Stimulated activated naive B cell treated with anti-CD40 and anti-IgM and Interleukin-4, amounts not matched to agents 10 μg/mL and 1 μg/mL and 100 μg/mL, for 72 hours (primary cell): ENCODE measurements around the gene CHORDC1.
"Not testable (repeated sequence)": the region's sequence is repeated elsewhere in the genome, so short reads cannot be mapped to it uniquely, and the experiment has no call there.

Source experiments
- ATAC-seq, 2 donors: fragments of 150-1000 bp; cut with Tn5 transposase; replicated peaks; 2 replicates each; pipeline ENCODE4 v1.10.0; 2021; ENCODE audit warnings: moderate library complexity in 1 of 2
- DNase-seq: peaks from one replicate; pipeline ENCODE4 v3.0.0; 2021
- H3K27ac Mint-ChIP-seq: one replicate; pipeline ENCODE4 v1.8.0; 2022; ENCODE audit warnings: mild to moderate bottlenecking, mixed read lengths
- H3K27me3 Mint-ChIP-seq, 2 donors: one replicate each; pipeline ENCODE4 v1.8.0; 2022; ENCODE audit warnings: mixed read lengths in 2 of 2
- H3K36me3 Mint-ChIP-seq, 2 donors: one replicate each; pipeline ENCODE4 v1.8.0; 2022; ENCODE audit warnings: mixed read lengths in 2 of 2, mild to moderate bottlenecking in 1 of 2
- H3K4me1 Mint-ChIP-seq, 2 donors: one replicate each; pipeline ENCODE4 v1.8.0; 2022; ENCODE audit warnings: mixed read lengths in 2 of 2, mild to moderate bottlenecking in 1 of 2
- H3K4me3 Mint-ChIP-seq, 2 donors: one replicate each; pipeline ENCODE4 v1.8.0; 2022; ENCODE audit warnings: mild to moderate bottlenecking in 2 of 2, mixed read lengths in 2 of 2, moderate library complexity in 1 of 2
- H3K9me3 Mint-ChIP-seq, 2 donors: one replicate each; pipeline ENCODE4 v1.8.0; 2022; ENCODE audit warnings: mixed read lengths in 2 of 2, mild to moderate bottlenecking in 1 of 2

Gene CHORDC1

DNA sequence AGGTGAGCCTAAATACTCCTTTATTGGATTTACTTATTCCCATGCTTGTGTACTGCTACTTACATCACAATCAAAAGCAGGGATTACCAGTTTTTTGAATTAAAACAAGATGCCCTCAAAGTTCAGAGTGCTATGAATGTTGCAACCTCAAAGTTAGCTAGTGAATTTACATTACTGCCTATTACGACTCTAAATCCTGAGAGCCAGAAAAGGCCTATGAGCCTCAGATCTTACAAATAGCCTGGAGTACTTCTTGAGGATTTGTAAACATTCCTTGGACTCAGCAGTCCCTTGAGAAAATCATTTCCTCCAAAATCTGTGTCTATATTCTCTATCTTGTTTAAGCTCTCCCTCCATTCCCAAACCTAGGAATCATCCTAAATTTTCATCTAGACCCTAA is 25.5 kb downstream of the CHORDC1 start:
- peaks cover 12 to 19% of the 10 kb centered on the region in 2 donors for H3K36me3 Mint-ChIP-seq
- no peak overlapping the region for H3K27ac Mint-ChIP-seq
- DNase-seq (no peak), ATAC-seq (no peak)
- H3K27me3 Mint-ChIP-seq: no peaks in the 10 kb centered on the region
- no peaks in the 10 kb centered on the region for H3K9me3 Mint-ChIP-seq
- no peaks in the 10 kb centered on the region for H3K4me1 Mint-ChIP-seq
- no peak overlapping the region for H3K4me3 Mint-ChIP-seq

DNA sequence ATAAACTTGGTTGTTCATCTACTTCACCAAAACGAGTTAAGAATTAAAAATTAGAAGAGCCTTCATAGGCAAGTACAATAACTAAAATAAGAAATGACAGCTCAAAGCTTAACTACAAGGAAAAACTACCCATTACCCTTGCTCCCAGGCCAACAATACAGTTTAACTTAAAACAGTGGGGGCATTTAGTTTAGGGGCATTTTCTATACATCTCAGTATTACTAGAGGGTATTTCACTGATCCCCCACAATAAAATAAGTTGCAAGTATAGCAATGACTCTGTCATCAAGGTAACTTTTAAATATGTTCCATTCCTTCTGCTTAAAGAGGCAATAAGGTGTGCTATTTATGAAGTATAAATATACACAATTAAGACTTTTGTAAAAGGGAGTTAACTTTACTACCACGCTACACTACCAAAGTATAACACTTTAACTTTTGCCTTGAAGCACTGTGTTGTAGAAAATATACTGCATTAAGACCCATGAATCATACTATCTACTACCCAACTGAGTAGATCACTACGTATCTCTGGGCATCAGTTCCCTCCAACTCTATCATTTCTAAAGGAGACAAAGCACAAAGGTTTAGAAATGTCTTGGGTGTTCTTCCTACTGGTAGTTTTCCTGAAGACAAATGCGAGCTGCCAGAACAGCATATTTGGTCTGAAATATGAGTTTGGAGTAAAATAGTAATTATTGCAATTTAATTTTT is 29.8 kb downstream of the CHORDC1 start:
- H3K27me3 Mint-ChIP-seq: no peaks in the 10 kb centered on the region
- peak in 1 of 2 donors; percentile 63 for ATAC-seq
- peaks cover 8 to 18% of the 10 kb centered on the region in 2 donors for H3K36me3 Mint-ChIP-seq
- DNase-seq: no peak
- H3K4me3 Mint-ChIP-seq: no peak overlapping the region
- H3K27ac Mint-ChIP-seq: peak overlapping the region; percentile 42
- H3K9me3 Mint-ChIP-seq: no peaks in the 10 kb centered on the region
- H3K4me1 Mint-ChIP-seq: no peaks in the 10 kb centered on the region

DNA sequence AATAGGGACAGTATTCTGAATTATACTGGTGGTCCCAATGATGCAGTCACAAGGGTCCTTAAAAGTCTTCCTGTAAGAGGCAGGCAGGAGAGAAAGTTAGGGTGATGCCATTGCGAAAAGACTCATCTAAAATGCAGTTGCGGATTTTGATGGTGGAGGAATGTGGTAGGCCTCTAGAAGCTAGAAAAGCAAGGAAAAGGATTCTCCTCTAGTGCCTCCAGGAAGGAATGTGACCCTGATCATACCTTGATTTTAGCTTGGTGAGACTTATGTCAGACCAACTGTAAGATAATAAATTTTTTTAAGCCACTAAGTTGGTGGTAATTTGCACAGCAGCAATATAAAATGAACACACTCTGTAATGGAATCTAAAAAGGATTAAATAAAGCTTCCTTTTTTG is 33.8 kb downstream of the CHORDC1 start:
- DNase-seq: no peak
- peaks cover 8 to 13% of the 10 kb centered on the region in 2 donors for H3K36me3 Mint-ChIP-seq
- no peak overlapping the region for H3K4me3 Mint-ChIP-seq
- H3K9me3 Mint-ChIP-seq: no peaks in the 10 kb centered on the region
- ATAC-seq: no peak
- no peaks in the 10 kb centered on the region for H3K27me3 Mint-ChIP-seq
- no peaks in the 10 kb centered on the region for H3K4me1 Mint-ChIP-seq
- H3K27ac Mint-ChIP-seq: no peak overlapping the region

DNA sequence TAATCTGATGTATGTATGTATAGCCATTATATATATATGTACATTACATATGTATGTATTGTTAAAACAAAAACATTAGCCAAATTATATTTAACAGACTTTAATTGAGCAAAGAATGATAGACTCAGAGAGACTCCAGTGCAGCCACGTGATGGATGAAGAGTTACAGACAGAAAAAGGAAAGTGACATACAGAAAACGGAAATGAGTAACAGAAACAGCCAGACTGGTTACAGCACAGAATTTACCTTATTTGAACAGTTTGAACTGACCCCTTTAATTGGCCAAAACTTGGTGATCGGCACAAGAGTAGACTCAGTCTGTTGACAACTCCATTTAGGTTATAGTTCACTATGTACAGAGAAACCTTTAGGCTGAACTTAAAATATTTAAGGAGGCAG is 35.0 kb downstream of the CHORDC1 start:
- ATAC-seq (no peak), DNase-seq (no peak)
- Mint-ChIP-seq H3K27me3 (no peaks in the 10 kb centered on the region), H3K9me3 (no peaks in the 10 kb centered on the region), H3K36me3 (peaks cover 8 to 13% of the 10 kb centered on the region in 2 donors), H3K27ac (no peak overlapping the region), H3K4me1 (no peaks in the 10 kb centered on the region), H3K4me3 (no peak overlapping the region)

DNA sequence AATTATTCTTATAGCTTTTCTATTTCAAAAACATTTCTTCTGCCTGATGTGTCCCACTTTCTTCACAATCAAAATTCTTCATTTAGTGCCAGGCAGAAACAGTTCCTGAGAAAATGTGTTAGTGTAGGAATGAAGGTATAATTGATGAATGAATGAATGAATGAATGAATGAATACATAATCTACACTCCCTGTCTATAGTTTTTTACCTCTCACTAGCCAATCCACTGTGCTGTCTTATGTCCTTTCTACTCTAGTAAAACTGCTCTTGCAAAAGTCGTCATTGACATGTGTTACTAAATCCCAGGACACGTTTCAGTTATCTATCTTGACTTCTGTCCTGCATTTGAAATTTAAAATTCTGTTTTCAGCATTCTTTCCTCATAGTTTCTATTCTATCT is 42.9 kb downstream of the CHORDC1 start:
- ATAC-seq: no peak
- no peak for DNase-seq
- H3K4me1 Mint-ChIP-seq: no peaks in the 10 kb centered on the region
- no peaks in the 10 kb centered on the region for H3K9me3 Mint-ChIP-seq
- peaks cover 0 to 4% of the 10 kb centered on the region in 2 donors for H3K36me3 Mint-ChIP-seq
- no peak overlapping the region for H3K4me3 Mint-ChIP-seq
- no peak overlapping the region for H3K27ac Mint-ChIP-seq
- H3K27me3 Mint-ChIP-seq: no peaks in the 10 kb centered on the region

DNA sequence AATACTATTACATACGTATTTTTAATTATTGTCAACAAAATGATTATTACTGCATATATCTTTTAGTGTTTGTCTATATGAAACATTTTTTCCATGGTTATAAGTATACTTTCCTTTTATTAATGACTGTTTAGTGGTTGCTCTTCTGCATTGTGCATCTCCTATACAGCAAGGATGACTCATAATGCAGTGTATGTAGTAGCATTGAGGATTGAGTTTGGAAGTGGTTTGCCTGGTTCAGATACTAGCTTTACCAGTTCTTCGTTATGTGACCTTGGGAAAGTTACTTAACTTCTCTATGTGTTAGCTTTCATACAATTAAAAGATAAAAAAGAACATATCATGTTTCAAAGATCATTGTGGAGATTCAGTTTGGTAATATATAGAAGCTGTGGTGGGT is 44.1 kb downstream of the CHORDC1 start:
- Mint-ChIP-seq H3K4me3 (no peak overlapping the region), H3K36me3 (peaks cover 0 to 4% of the 10 kb centered on the region in 2 donors), H3K27me3 (no peaks in the 10 kb centered on the region)

DNA sequence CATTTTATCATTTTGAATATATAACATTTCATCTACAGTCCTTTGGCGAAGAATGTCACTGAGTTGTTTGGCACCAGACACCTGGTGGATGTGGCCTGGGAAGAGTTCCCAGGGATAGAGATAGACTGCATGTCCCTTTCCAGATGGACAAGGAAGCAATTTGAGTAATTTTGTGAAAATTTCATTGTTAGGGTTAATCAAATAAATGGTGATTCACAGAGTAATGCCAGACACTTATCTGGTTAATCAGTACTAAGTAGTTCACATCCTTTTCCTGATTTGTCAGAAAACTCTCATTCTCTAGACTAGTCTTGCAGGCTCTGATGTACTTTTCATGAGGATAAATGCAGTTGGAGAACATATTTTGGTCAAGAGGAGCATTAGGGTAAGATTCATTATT is 46.8 kb downstream of the CHORDC1 start:
- H3K4me1 Mint-ChIP-seq: no peaks in the 10 kb centered on the region
- H3K9me3 Mint-ChIP-seq: no peaks in the 10 kb centered on the region
- no peak overlapping the region for H3K27ac Mint-ChIP-seq
- H3K4me3 Mint-ChIP-seq: no peak overlapping the region
- ATAC-seq: no peak
- DNase-seq: no peak
- H3K36me3 Mint-ChIP-seq: peaks cover 0 to 4% of the 10 kb centered on the region in 2 donors
- H3K27me3 Mint-ChIP-seq: no peaks in the 10 kb centered on the region

More for the DNA sequence above, 44.1 kb downstream of the CHORDC1 start:
- Mint-ChIP-seq H3K9me3 (no peaks in the 10 kb centered on the region), H3K4me1 (no peaks in the 10 kb centered on the region), H3K27ac (no peak overlapping the region)
- ATAC-seq: no peak
- DNase-seq: no peak

DNA sequence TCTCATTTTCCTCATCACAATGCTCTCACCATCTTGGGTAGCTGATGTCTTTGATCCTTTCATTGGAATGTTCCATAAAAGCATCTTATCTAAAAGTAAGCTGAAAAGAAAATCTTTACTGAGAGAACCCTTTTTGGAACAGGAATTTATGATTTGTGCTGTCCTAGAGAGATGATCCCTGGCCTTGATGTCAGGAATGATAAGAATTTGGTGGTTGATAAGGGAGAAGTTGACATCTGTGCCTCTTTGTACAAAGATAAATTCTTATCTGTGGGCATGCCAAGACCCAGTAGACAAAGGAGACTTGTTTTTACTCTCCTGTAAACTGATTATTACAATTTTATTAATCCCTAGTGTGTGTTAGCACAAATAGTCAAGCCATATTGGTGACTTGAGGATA is 51.5 kb downstream of the CHORDC1 start:
- Mint-ChIP-seq H3K9me3 (no peaks in the 10 kb centered on the region), H3K27ac (no peak overlapping the region), H3K4me1 (no peaks in the 10 kb centered on the region), H3K4me3 (no peak overlapping the region), H3K36me3 (no peaks in the 10 kb centered on the region), H3K27me3 (no peaks in the 10 kb centered on the region)
- no peak for ATAC-seq
- DNase-seq: no peak

DNA sequence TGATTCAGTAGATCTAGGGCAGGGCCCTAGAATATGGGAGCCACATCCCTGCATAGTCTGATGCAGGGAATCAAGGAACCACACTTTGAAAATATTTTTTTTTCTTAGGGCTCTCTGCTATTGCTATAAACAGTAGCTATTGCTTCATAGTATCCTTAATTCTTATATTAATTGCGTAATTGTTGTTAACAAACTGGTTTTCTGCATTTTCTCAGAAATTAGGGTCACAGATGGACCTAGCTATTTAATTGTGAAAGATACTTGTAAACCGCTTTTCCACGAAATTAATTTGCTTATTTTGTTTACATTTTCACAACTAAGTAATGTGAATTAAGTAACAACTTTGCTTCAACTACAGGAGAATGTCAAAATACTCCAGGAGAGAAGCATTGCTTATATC is 54.3 kb downstream of the CHORDC1 start:
- H3K36me3 Mint-ChIP-seq: no peaks in the 10 kb centered on the region
- H3K9me3 Mint-ChIP-seq: peaks cover 0 to 6% of the 10 kb centered on the region in 2 donors
- no peak overlapping the region for H3K4me3 Mint-ChIP-seq
- ATAC-seq (no peak), DNase-seq (no peak)
- peaks cover 0 to 4% of the 10 kb centered on the region in 2 donors for H3K27me3 Mint-ChIP-seq
- no peak overlapping the region for H3K27ac Mint-ChIP-seq
- H3K4me1 Mint-ChIP-seq: no peaks in the 10 kb centered on the region

DNA sequence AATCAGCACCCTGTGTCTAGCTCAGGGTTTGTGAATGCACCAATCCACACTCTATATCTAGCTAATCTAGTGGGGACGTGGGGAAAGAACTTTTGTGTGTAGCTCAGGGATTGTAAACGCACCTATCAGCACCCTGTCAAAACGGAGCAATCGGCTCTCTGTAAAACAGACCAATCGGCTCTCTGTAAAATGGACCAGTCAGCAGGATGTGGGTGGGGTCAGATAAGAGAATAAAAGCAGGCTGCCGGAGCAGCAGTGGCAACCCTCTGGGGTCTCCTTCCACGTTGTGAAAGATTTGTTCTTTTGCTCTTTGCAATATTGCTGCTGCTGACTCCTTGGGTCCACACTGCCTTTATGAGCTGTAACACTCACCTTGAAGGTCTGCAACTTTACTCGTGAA is 55.1 kb downstream of the CHORDC1 start:
- DNase-seq, H3K27me3 Mint-ChIP-seq, H3K27ac Mint-ChIP-seq, H3K36me3 Mint-ChIP-seq, H3K9me3 Mint-ChIP-seq, ATAC-seq, H3K4me1 Mint-ChIP-seq, H3K4me3 Mint-ChIP-seq: not testable (repeated sequence)

DNA sequence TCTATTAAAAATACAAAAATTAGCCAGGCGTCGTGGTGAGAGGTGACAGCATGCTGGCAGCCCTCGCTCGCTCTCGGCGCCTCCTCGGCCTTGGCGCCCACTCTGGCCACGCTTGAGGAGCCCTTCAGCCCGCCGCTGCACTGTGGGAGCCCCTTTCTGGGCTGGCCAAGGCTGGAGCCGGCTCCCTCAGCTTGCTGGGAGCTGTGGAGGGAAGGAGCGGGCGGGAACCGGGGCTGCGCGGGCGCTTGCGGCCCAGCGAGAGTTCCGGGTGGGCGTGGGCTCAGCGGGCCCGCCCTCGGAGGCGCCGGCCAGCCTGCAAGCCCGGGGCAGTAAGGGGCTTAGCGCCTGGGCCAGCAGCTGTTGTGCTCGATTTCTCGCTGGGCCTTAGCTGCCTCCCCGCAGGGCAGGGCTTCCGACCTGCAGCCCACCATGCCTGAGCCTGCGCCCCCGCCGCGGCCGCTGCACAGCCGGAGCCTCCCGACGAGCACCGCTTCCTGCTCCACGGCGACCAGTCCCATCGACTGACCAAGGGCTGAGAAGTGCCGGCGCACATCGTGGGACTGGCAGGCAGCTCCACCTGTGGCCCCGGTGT is 55.8 kb downstream of the CHORDC1 start:
- not testable (repeated sequence) for H3K4me3 Mint-ChIP-seq, ATAC-seq, H3K27me3 Mint-ChIP-seq, H3K27ac Mint-ChIP-seq, H3K4me1 Mint-ChIP-seq, H3K9me3 Mint-ChIP-seq, H3K36me3 Mint-ChIP-seq, DNase-seq
